Stimulated activated naive CD8-positive, alpha-beta T cell treated with anti-CD3 and anti-CD28 coated beads, Interleukin-15, Interleukin-2, amounts not matched to agents 100 ng/mL and 50 ng/mL, for 24 hours (primary cell): ENCODE results near the gene CPNE7.
"Not testable (repeated sequence)": the region's sequence is repeated elsewhere in the genome, so short reads cannot be mapped to it uniquely, and the experiment has no call there.

Source experiments
- H3K27ac Mint-ChIP-seq: one replicate; pipeline ENCODE4 v1.8.0; 2021; ENCODE audit warnings: mild to moderate bottlenecking, mixed read lengths
- H3K27me3 Mint-ChIP-seq: one replicate; pipeline ENCODE4 v1.8.0; 2021; ENCODE audit warnings: mixed read lengths
- H3K36me3 Mint-ChIP-seq: one replicate; pipeline ENCODE4 v1.8.0; 2021; ENCODE audit warnings: low read depth, mixed read lengths
- H3K4me1 Mint-ChIP-seq: one replicate; pipeline ENCODE4 v1.8.0; 2021; ENCODE audit warnings: low read depth, mixed read lengths
- H3K4me3 Mint-ChIP-seq: one replicate; pipeline ENCODE4 v1.8.0; 2021; ENCODE audit warnings: mild to moderate bottlenecking, mixed read lengths
- H3K9me3 Mint-ChIP-seq: one replicate; pipeline ENCODE4 v1.8.0; 2021; ENCODE audit warnings: mixed read lengths

CPNE7 gene

GRCh38 chr16:89581861-89582563 lies 6.5 kb downstream of the CPNE7 start:
- no peak overlapping the region for H3K4me3 Mint-ChIP-seq
- H3K27ac Mint-ChIP-seq: no peak overlapping the region
- no peaks in the 10 kb centered on the region for H3K4me1 Mint-ChIP-seq
- H3K36me3 Mint-ChIP-seq: no peaks in the 10 kb centered on the region
- no peaks in the 10 kb centered on the region for H3K27me3 Mint-ChIP-seq
- H3K9me3 Mint-ChIP-seq: no peaks in the 10 kb centered on the region

- Mint-ChIP-seq H3K27me3 (no peaks in the 10 kb centered on the region), H3K4me3 (no peak overlapping the region), H3K36me3 (no peaks in the 10 kb centered on the region), H3K27ac (no peak overlapping the region), H3K9me3 (no peaks in the 10 kb centered on the region), H3K4me1 (no peaks in the 10 kb centered on the region)
Measured at GRCh38 chr16:89582614-89583196, 7.1 kb downstream of the CPNE7 start.

GRCh38 chr16:89583197-89583894 lies 7.8 kb downstream of the CPNE7 start:
- no peaks in the 10 kb centered on the region for H3K9me3 Mint-ChIP-seq
- H3K27ac Mint-ChIP-seq: no peak overlapping the region
- no peak overlapping the region for H3K4me3 Mint-ChIP-seq
- H3K27me3 Mint-ChIP-seq: no peaks in the 10 kb centered on the region
- H3K36me3 Mint-ChIP-seq: no peaks in the 10 kb centered on the region
- H3K4me1 Mint-ChIP-seq: no peaks in the 10 kb centered on the region

- H3K27me3 Mint-ChIP-seq: no peaks in the 10 kb centered on the region
- no peak overlapping the region for H3K27ac Mint-ChIP-seq
- no peak overlapping the region for H3K4me3 Mint-ChIP-seq
- no peaks in the 10 kb centered on the region for H3K36me3 Mint-ChIP-seq
- H3K4me1 Mint-ChIP-seq: no peaks in the 10 kb centered on the region
- no peaks in the 10 kb centered on the region for H3K9me3 Mint-ChIP-seq
Measured at GRCh38 chr16:89583895-89584644, 8.5 kb downstream of the CPNE7 start.

- H3K4me3 Mint-ChIP-seq: no peak overlapping the region
- H3K27ac Mint-ChIP-seq: no peak overlapping the region
- H3K27me3 Mint-ChIP-seq: no peaks in the 10 kb centered on the region
- H3K4me1 Mint-ChIP-seq: no peaks in the 10 kb centered on the region
- H3K9me3 Mint-ChIP-seq: no peaks in the 10 kb centered on the region
- no peaks in the 10 kb centered on the region for H3K36me3 Mint-ChIP-seq
Measured at GRCh38 chr16:89584768-89585549, 9.4 kb downstream of the CPNE7 start.

GRCh38 chr16:89586218-89586617 lies 10.7 kb downstream of the CPNE7 start:
- H3K36me3 Mint-ChIP-seq: no peaks in the 10 kb centered on the region
- no peaks in the 10 kb centered on the region for H3K27me3 Mint-ChIP-seq
- H3K4me3 Mint-ChIP-seq: no peak overlapping the region
- no peaks in the 10 kb centered on the region for H3K9me3 Mint-ChIP-seq
- H3K27ac Mint-ChIP-seq: no peak overlapping the region
- no peaks in the 10 kb centered on the region for H3K4me1 Mint-ChIP-seq

- Mint-ChIP-seq H3K9me3 (no peaks in the 10 kb centered on the region), H3K4me3 (no peak overlapping the region), H3K27me3 (no peaks in the 10 kb centered on the region), H3K36me3 (no peaks in the 10 kb centered on the region), H3K27ac (no peak overlapping the region), H3K4me1 (no peaks in the 10 kb centered on the region)
Measured at GRCh38 chr16:89586853-89587252, 11.3 kb downstream of the CPNE7 start.

- H3K36me3 Mint-ChIP-seq, H3K4me1 Mint-ChIP-seq, H3K27me3 Mint-ChIP-seq, H3K27ac Mint-ChIP-seq, H3K9me3 Mint-ChIP-seq, H3K4me3 Mint-ChIP-seq: not testable (repeated sequence)
Measured at GRCh38 chr16:89587676-89588075, 12.1 kb downstream of the CPNE7 start.

- Mint-ChIP-seq H3K27me3 (no peaks in the 10 kb centered on the region), H3K4me3 (no peak overlapping the region), H3K36me3 (no peaks in the 10 kb centered on the region), H3K9me3 (no peaks in the 10 kb centered on the region), H3K4me1 (peaks cover 1% of the 10 kb centered on the region), H3K27ac (no peak overlapping the region)
Measured at GRCh38 chr16:89588413-89589109, 13.0 kb downstream of the CPNE7 start.

GRCh38 chr16:89589241-89589926 lies 13.8 kb downstream of the CPNE7 start:
- Mint-ChIP-seq H3K27me3 (no peaks in the 10 kb centered on the region), H3K4me1 (peaks cover 10% of the 10 kb centered on the region), H3K36me3 (no peaks in the 10 kb centered on the region), H3K4me3 (no peak overlapping the region), H3K27ac (no peak overlapping the region), H3K9me3 (no peaks in the 10 kb centered on the region)

GRCh38 chr16:89593841-89594240 lies 18.3 kb downstream of the CPNE7 start:
- Mint-ChIP-seq H3K36me3 (no peaks in the 10 kb centered on the region), H3K27me3 (no peaks in the 10 kb centered on the region), H3K4me3 (no peak overlapping the region), H3K9me3 (no peaks in the 10 kb centered on the region), H3K4me1 (peaks cover 10% of the 10 kb centered on the region), H3K27ac (no peak overlapping the region)

- no peak overlapping the region for H3K27ac Mint-ChIP-seq
- peaks cover 10% of the 10 kb centered on the region for H3K4me1 Mint-ChIP-seq
- no peaks in the 10 kb centered on the region for H3K9me3 Mint-ChIP-seq
- H3K4me3 Mint-ChIP-seq: no peak overlapping the region
- no peaks in the 10 kb centered on the region for H3K27me3 Mint-ChIP-seq
- no peaks in the 10 kb centered on the region for H3K36me3 Mint-ChIP-seq
Measured at GRCh38 chr16:89595330-89596060, 19.9 kb downstream of the CPNE7 start.

GRCh38 chr16:89596061-89596689 lies 20.6 kb downstream of the CPNE7 start:
- no peaks in the 10 kb centered on the region for H3K9me3 Mint-ChIP-seq

More at GRCh38 chr16:89596061-89596689, 20.6 kb downstream of the CPNE7 start:
- no peaks in the 10 kb centered on the region for H3K36me3 Mint-ChIP-seq
- no peak overlapping the region for H3K4me3 Mint-ChIP-seq
- H3K27ac Mint-ChIP-seq: no peak overlapping the region
- H3K4me1 Mint-ChIP-seq: peaks cover 10% of the 10 kb centered on the region
- no peaks in the 10 kb centered on the region for H3K27me3 Mint-ChIP-seq
